Measurements from ENCODE around the gene GAB4.

- TF ChIP-seq EZH2 (IDR thresholded peaks at IDR 0.05) (no peak), FOXP2 (optimal IDR thresholded peaks at IDR 0.05; ENCODE audit: control extremely low read depth, extremely low read length, insufficient read depth) (no peak)
Measured at GRCh38 chr22:16925407-16925966, 82.5 kb downstream of the GAB4 start.

All from SK-N-MC (cell line).